Activated CD4-positive, alpha-beta T cell treated with anti-CD3 and anti-CD28 coated beads, Interleukin-2, amount 10 ng/mL, durations not matched to agents 24 days and 14 days (primary cell): Measurements from ENCODE around the gene AEN. TPM values are rescaled to one million over a fixed set of nuclear protein-coding genes. Genes with fewer than 3 reads are reported as not detected.

Experiments
- DNase-seq: peaks from one replicate; pipeline ENCODE4 v3.0.0; 2022
- H3K27ac Mint-ChIP-seq: one replicate; pipeline ENCODE4 v1.8.0; 2022; ENCODE audit warnings: mild to moderate bottlenecking, mixed read lengths
- H3K27me3 Mint-ChIP-seq: one replicate; pipeline ENCODE4 v1.8.0; 2022; ENCODE audit warnings: mixed read lengths
- H3K36me3 Mint-ChIP-seq: one replicate; pipeline ENCODE4 v1.8.0; 2022; ENCODE audit warnings: low read depth, mild to moderate bottlenecking, mixed read lengths
- H3K4me1 Mint-ChIP-seq: one replicate; pipeline ENCODE4 v1.8.0; 2021; ENCODE audit warnings: mixed read lengths
- H3K4me3 Mint-ChIP-seq: one replicate; pipeline ENCODE4 v1.8.0; 2022; ENCODE audit warnings: mild to moderate bottlenecking, moderate library complexity, mixed read lengths
- H3K9me3 Mint-ChIP-seq: one replicate; pipeline ENCODE4 v1.8.0; 2021; ENCODE audit warnings: mixed read lengths
- intact Hi-C: fragments of 100-400 bp; cut with micrococcal nuclease; formaldehyde crosslinking; loops from one replicate; pipeline ENCODE4 v1.15.1; 2023
- total RNA-seq: library from RNA; stranded (reverse); gene quantifications from 2 replicates; pipeline ENCODE4 v1.2.3, GENCODE V29; 2022

AEN gene, protein sequence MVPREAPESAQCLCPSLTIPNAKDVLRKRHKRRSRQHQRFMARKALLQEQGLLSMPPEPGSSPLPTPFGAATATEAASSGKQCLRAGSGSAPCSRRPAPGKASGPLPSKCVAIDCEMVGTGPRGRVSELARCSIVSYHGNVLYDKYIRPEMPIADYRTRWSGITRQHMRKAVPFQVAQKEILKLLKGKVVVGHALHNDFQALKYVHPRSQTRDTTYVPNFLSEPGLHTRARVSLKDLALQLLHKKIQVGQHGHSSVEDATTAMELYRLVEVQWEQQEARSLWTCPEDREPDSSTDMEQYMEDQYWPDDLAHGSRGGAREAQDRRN
- 72.4 and 75.7 TPM in 2 replicates for total RNA-seq

DNA sequence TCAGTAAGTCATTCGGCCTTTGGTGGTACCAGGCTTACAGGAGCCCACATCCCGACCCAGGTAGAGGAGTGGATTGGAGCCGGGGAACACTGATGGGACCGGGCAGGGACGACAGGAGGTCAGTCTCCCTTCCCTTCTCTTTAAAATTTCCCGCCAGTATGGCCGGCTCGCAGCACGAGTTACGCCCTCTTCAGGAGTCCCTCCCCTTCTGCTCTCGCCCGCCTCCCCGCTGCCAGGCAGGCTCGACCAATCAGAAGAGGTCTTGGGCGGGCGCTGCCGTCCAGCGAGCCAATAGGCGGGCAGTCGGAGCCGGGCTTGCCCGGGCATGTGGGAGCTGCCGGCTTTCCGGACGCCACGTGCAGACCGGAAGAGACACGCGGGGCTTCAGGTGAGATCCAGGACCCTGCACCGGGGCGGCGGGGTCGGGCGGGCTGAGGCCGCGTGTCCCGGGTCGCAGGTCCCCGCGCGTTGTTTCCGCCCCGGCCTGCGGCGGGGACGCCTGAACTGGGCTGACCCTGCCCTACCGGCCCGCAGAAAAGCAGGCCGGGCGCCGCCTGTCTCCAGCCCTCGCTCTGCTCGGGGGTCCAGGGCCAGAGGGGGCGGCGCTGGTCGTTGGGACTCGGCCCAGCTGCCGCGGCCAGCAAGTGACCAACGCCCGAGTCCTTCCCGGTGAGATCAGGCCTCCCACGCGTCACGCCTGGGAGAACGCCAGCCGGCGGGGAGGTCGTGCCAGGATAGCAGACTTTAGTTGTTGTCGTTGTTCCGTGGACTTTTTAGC, at the start of gene AEN:
Gene AEN, plus strand, starts transcription at position 346 of the 778 bp plus-strand sequence. CDS start 4,870 bp downstream, outside the sequence.
- intact Hi-C loops: loop anchor here (1.0 to 5.0 kb wide), 3 partner anchors 75 to 956 kb away; partner anchors contain the start of genes DET1 and TICRR
- H3K4me3 Mint-ChIP-seq: peak within 1 kb of the TSS; percentile 94
- no peaks in the 10 kb centered on the region for H3K9me3 Mint-ChIP-seq
- peaks cover 42% of the 10 kb centered on the region for H3K4me1 Mint-ChIP-seq
- H3K36me3 Mint-ChIP-seq: peaks cover 38% of the 10 kb centered on the region
- H3K27me3 Mint-ChIP-seq: peaks cover under 1% of the 10 kb centered on the region
- peak within 1 kb of the TSS; percentile 93 for H3K27ac Mint-ChIP-seq
- DNase-seq: peak; percentile 99

DNA sequence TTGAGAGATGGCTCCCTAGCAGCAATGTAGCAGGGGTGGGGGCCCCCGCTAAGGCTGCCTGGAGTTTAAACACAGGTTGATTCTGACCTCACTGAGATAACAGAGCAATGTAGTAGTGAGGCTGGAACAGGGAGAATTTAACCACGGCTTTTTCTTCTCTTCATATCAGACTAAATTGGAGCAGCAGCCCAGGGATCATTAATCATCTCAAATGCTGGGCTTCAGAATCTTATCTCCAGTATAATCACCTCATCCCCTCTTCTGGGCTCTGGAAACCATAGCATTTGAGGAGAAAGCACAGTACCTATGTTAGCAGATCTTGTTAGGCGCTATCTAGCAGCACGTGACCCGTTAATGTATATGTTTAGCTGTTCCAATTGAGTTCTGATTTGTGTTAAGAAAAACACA, 49.3 kb upstream of the AEN start:
- intact Hi-C loops: no loop called here
- Mint-ChIP-seq H3K4me3 (no peak overlapping the region), H3K27ac (no peak overlapping the region), H3K4me1 (no peaks in the 10 kb centered on the region), H3K9me3 (no peaks in the 10 kb centered on the region), H3K36me3 (no peaks in the 10 kb centered on the region), H3K27me3 (peaks cover 4% of the 10 kb centered on the region)
- no peak for DNase-seq

DNA sequence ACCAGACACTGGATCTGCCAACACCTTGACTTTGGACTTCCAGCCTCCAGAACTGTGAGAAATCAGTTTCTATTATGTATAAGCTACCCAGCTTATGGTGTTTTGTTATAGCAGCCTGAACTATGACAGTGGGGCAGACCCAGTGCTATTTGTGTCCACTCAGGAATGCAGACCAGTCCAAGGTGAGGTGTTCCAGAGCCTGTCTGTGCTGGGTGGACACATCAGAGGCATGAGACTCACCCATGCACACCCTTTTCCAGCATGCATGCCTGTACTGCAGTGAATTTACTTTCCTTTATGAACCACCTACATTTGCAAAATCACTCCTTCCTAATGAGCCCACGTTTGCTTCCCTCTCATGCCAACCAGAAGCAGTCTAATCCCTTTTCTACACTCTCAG, 47.1 kb upstream of the AEN start:
- no peaks in the 10 kb centered on the region for H3K9me3 Mint-ChIP-seq
- H3K4me3 Mint-ChIP-seq: no peak overlapping the region
- intact Hi-C loops: no loop called here
- peaks cover 2% of the 10 kb centered on the region for H3K27me3 Mint-ChIP-seq
- no peaks in the 10 kb centered on the region for H3K36me3 Mint-ChIP-seq
- no peak overlapping the region for H3K27ac Mint-ChIP-seq
- DNase-seq: no peak
- no peaks in the 10 kb centered on the region for H3K4me1 Mint-ChIP-seq

DNA sequence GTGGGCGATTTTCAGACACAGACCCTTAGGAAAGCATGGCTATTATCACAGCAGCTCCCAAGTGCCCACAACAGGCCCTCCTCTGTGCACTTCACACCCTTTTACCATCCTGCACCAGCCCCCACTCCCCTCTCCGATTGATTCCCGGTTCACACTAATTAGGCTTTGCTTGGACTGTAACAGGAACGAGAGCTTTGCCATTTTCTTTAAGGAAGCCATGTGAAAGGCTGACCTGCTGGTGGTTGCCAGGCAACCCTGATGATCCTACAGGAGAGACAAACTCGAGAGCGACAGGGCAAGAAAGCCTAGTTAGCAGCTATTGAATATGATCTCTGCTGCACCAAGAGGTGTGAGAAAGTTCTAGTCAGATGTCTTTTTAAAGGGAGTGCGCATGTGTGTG, 46.5 kb upstream of the AEN start:
- H3K4me3 Mint-ChIP-seq: no peak overlapping the region
- intact Hi-C loops: no loop called here
- H3K9me3 Mint-ChIP-seq: no peaks in the 10 kb centered on the region
- no peaks in the 10 kb centered on the region for H3K36me3 Mint-ChIP-seq
- H3K27me3 Mint-ChIP-seq: peaks cover 2% of the 10 kb centered on the region
- no peaks in the 10 kb centered on the region for H3K4me1 Mint-ChIP-seq
- H3K27ac Mint-ChIP-seq: no peak overlapping the region
- DNase-seq: no peak

DNA sequence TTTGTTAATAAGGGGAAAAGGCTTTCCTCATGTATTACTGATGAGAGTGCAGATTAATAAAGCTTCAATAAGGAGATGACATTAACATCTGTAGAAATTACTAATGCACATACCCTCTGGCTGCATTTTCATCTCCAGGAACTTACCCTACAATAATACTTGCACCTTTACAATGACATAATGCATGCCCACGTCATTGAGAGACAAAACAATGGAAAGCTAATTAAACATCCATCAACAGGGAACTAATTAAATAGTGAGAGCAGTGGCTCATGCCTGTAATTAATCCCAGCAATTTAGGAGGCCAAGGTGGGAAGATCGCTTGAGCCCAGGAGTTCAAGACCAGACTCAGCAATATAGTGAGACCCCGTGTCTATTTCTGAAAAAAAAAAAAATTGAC, 41.8 kb upstream of the AEN start:
- DNase-seq: no peak
- no peaks in the 10 kb centered on the region for H3K9me3 Mint-ChIP-seq
- intact Hi-C loops: no loop called here
- no peak overlapping the region for H3K4me3 Mint-ChIP-seq
- H3K27ac Mint-ChIP-seq: no peak overlapping the region
- no peaks in the 10 kb centered on the region for H3K36me3 Mint-ChIP-seq
- no peaks in the 10 kb centered on the region for H3K4me1 Mint-ChIP-seq
- peaks cover 7% of the 10 kb centered on the region for H3K27me3 Mint-ChIP-seq

DNA sequence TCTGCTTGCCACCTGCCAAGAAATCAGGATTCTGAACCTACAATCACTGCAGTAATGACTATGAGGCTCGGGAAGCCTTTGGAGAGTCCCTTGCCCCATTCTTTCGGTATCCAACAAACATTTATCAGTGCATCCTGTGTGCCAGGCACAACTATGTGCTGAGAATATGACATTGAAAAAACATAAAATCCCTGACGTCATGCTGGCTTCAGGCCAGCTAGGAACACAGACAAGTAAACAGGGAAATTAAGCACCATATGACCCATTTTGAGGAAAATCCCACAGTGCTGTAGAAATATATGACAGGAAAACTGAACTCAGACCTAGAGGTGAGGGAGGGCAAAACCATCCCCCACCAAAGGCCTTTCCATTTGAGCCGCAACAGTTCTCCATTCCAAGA, 40.6 kb upstream of the AEN start:
- H3K4me1 Mint-ChIP-seq: no peaks in the 10 kb centered on the region
- H3K4me3 Mint-ChIP-seq: no peak overlapping the region
- no peaks in the 10 kb centered on the region for H3K9me3 Mint-ChIP-seq
- H3K36me3 Mint-ChIP-seq: no peaks in the 10 kb centered on the region
- no peak for DNase-seq
- intact Hi-C loops: no loop called here
- H3K27me3 Mint-ChIP-seq: peaks cover 7% of the 10 kb centered on the region
- H3K27ac Mint-ChIP-seq: no peak overlapping the region

DNA sequence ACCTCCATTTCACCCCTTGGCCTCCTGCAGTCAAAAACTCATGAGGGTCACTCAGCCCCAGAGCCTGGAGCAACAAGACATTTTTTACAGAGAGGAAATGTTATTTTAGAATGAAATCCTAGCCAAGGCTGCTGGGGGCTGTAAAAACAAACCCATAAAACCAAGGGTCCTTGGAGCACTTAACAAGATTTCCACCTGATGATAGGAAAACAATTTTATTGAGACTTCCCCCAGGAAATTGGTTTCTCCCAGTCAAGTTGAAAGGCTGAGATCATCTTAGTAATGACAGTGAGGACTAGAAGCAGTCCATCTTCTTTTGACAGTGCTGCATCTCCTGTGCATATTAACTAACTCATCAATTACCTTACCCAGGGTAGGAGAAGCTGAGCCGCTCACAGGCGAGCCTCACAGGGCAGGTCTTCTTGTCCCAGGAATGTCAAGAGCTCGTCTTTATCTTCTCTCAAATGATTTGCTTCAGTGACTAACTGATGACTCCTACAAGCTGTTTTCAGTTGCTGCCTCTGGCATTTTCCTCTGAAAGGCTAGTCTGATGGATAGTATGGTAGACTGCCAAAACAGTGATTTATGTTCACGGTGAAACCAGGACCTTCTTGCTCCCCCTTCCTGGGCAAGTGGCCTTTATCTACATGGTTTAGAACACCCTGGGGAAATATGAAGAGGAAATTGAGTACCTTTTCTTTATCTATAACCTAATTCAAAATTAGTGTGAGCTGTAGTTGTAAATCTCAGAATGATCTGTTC, 34.6 kb upstream of the AEN start:
- no peak overlapping the region for H3K27ac Mint-ChIP-seq
- no peaks in the 10 kb centered on the region for H3K9me3 Mint-ChIP-seq
- no peaks in the 10 kb centered on the region for H3K36me3 Mint-ChIP-seq

DNA sequence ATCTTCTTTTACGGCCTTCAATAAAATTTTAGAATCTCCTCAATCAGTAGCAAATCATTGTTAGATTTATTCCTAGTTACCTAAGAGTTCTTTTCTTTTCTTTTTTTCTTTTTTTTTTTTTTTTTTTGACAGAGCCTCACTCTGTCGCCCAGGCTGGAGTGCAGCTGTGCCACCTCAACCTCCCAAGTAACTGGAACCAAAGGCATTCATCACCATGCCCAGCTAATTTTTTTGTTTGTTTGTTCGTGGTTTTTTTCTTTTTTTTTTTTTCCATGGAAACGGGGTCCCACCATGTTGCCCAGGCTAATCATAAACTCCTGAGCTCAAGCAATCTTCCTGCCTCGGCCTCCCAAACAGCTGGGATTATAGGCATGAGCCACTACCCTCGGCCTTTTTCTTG, 30.4 kb upstream of the AEN start:
- Mint-ChIP-seq H3K4me3 (no peak overlapping the region), H3K36me3 (no peaks in the 10 kb centered on the region), H3K9me3 (no peaks in the 10 kb centered on the region), H3K27ac (no peak overlapping the region), H3K4me1 (no peaks in the 10 kb centered on the region), H3K27me3 (peaks cover 20% of the 10 kb centered on the region)
- no peak for DNase-seq
- intact Hi-C loops: no loop called here

More for the DNA sequence above, 34.6 kb upstream of the AEN start:
- Mint-ChIP-seq H3K4me1 (no peaks in the 10 kb centered on the region), H3K27me3 (peaks cover 16% of the 10 kb centered on the region), H3K4me3 (no peak overlapping the region)
- no peak for DNase-seq
- intact Hi-C loops: no loop called here

DNA sequence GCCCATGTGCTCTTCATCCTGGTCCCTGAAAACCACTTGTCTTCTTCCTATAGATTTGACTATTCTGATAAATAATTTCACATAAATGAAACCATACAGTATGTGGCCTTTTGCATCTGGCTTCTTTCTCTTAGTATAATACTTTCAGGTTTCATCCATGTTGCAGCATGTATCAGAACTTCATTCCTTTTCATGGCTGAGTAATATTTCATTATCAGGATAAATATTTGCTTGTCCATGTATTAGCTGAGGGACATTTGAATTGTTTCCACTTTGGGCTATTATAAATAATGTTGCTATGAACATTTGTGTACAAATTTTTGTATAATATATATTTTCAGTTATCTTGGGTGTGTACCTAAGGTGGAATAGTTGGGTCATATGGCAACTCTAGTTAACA, 29.8 kb upstream of the AEN start:
- Mint-ChIP-seq H3K4me1 (no peaks in the 10 kb centered on the region), H3K4me3 (no peak overlapping the region), H3K27ac (no peak overlapping the region)

DNA sequence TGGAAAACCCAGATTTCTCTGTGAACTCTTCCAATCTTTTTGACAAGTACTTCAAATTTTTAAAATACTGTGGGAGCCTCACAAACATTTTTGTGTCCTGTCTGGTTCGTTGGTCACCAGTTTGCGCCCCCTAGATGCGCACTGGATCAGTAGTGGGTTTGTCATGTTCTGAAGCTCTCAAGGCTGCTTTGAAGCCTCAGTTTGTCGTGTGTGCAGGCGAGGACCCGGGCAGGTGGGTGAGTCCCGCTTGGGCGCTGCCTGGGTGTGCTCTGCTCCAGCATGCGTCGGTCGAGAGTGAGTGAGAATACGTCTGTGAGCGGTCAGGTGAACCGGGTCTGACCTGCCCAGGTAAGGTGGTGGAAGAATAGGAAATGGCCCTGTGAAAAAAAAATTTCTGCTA, 17.3 kb upstream of the AEN start:
- intact Hi-C loops: no loop called here
- H3K27me3 Mint-ChIP-seq: peaks cover 66% of the 10 kb centered on the region
- peaks cover 2% of the 10 kb centered on the region for H3K36me3 Mint-ChIP-seq
- peaks cover 5% of the 10 kb centered on the region for H3K4me1 Mint-ChIP-seq
- no peaks in the 10 kb centered on the region for H3K9me3 Mint-ChIP-seq
- H3K27ac Mint-ChIP-seq: no peak overlapping the region
- peak; percentile 48 for DNase-seq
- H3K4me3 Mint-ChIP-seq: no peak overlapping the region

More for the DNA sequence above, 29.8 kb upstream of the AEN start:
- Mint-ChIP-seq H3K36me3 (no peaks in the 10 kb centered on the region), H3K9me3 (no peaks in the 10 kb centered on the region), H3K27me3 (peaks cover 20% of the 10 kb centered on the region)
- intact Hi-C loops: no loop called here
- no peak for DNase-seq

DNA sequence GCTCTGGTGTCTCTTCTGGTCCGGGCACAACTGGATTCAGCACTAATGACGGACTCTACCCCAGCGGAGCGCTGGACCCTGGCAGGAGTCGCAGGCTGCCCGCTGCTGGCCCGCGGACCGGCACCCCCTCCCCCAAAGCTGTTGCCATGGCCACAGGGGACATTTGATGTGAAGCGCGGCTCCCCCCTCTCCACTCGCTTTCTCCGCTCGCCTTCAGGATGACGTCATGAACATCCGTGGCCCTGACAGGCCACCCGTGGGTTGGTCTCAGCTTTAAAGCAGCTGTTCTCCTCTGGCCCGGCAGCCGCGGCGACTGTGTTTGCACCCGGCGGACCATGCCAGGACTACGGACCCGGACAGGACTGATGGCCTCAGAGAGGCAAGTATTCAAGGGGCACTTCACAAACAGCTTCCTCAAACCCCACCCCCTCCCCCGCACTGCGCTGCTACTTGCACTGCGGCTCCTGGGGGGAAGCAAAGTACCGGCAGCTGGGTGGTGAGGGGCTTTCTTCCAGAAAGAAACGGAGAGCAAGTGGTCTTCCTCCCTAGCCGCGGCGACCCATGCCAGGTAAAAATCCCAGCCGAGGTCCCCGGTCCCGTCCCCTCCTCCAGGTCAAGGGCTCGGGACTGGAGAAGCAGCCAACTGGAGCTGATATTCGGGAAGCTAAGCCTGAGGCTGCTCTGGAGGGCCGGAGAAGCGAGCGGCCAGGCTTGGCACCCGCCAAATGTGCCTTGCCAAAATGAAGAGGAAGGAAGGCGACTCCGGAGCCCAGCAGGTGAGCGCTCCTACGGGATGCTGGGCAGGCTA, 16.6 kb upstream of the AEN start:
- Mint-ChIP-seq H3K4me1 (peaks cover 5% of the 10 kb centered on the region), H3K4me3 (no peak overlapping the region), H3K36me3 (peaks cover 2% of the 10 kb centered on the region), H3K27me3 (peaks cover 71% of the 10 kb centered on the region), H3K9me3 (no peaks in the 10 kb centered on the region), H3K27ac (no peak overlapping the region)
- intact Hi-C loops: no loop called here
- peak; percentile 53 for DNase-seq

DNA sequence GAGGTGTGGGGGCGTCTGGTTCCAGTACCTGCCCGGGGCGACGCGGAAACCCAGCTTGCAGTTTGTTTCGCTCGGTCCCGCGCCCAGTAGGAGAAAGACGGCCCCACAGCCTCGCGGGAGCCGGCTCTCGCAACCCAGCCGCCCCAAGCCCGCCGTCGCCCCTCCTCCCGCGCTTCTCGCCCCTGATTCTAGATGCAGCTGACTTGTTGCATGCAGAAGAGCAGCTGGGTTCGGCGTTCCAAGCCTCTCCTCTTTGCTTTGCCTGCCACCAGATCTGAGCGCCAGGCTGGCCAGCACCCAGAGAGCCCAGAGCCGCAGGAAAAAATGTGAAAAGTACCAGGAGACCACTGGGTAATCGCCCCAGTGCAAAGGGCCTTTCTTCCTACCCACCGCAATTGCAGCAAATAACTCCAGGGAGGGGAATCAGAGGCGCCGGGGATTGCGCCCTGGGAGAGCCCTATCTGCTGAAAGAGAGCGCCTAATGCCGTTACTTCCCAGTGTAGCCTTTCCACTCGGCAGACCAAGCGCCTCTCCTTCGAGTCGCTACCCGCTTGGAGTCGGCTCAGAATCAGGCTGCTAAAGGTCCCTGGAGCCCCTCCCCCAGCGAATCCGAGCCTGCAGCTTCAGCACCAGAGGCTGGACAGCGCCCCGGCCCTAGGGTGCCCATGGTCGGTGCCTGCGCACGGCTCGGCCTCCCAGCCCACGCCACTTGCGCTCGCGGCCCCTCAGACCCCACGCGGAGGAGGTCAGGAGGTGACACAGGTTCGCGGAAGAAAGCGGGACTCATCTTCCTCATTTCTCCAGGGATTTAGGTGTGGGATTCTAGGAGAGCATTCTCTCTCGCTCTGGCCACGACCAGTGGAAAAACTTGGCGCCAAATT, 15.7 kb upstream of the AEN start:
- H3K27me3 Mint-ChIP-seq: peaks cover 77% of the 10 kb centered on the region
- H3K27ac Mint-ChIP-seq: no peak overlapping the region
- peaks cover 5% of the 10 kb centered on the region for H3K4me1 Mint-ChIP-seq
- H3K36me3 Mint-ChIP-seq: peaks cover 2% of the 10 kb centered on the region
- no peaks in the 10 kb centered on the region for H3K9me3 Mint-ChIP-seq
- H3K4me3 Mint-ChIP-seq: no peak overlapping the region
- peak; percentile 86 for DNase-seq
- intact Hi-C loops: no loop called here
